IMR-90 (cell line): ENCODE data around the gene DDC. TPM values are rescaled to one million over a fixed set of nuclear protein-coding genes. Genes with fewer than 3 reads are reported as not detected.

Experiments used
- ATAC-seq: fragments of 200-7000 bp; cut with Tn5 transposase; 2 replicates; pipeline ENCODE4 v1.9.1; 2020; ENCODE audit warnings: low read depth, mild to moderate bottlenecking, moderate library complexity
- BruUV-seq: library from RNA; stranded (reverse); fragments of 400-500 nt; replicated peaks from 2 replicates; lab custom pipeline; 2021; lab: Mats Ljungman, UMichigan
- CTCF ChIA-PET: fragments of 300-600 bp; formaldehyde crosslinking; extraction: SDS; loops from one replicate; lab custom pipeline; 2021; ENCODE audit warnings: antibody characterized with exemption; lab: Yijun Ruan, JAX
- POLR2A ChIA-PET: fragments of 300-600 bp; sonication (Branson Sonifier 250); formaldehyde crosslinking; loops from one replicate; lab custom pipeline; 2022; ENCODE audit warnings: antibody characterized with exemption; ENCODE audit not compliant: unreplicated experiment; lab: Charles Lee
- DNase-seq: peaks from one replicate; pipeline ENCODE4 v3.0.0; 2013
- H2AFZ ChIP-seq: replicated peaks from 2 replicates; pipeline ENCODE3; 2013; ENCODE audit warnings: low read length, mild to moderate bottlenecking; ENCODE audit not compliant: poor library complexity
- H2AK5ac ChIP-seq: 2 replicates; pipeline ENCODE4 v1.6.1; 2013; ENCODE audit warnings: low read depth, low read length, inconsistent platforms
- H2AK9ac ChIP-seq: replicated peaks from 2 replicates; pipeline ENCODE3; 2013; ENCODE audit warnings: mild to moderate bottlenecking, low read depth, low read length, moderate library complexity; ENCODE audit not compliant: poor library complexity
- H2BK120ac ChIP-seq: 2 replicates; pipeline ENCODE4 v1.6.1; 2013; ENCODE audit warnings: low read depth, low read length, inconsistent platforms
- H2BK15ac ChIP-seq: 3 replicates; pipeline ENCODE4 v1.6.1; 2013; ENCODE audit warnings: low read depth, low read length, inconsistent platforms
- H2BK20ac ChIP-seq: 2 replicates; pipeline ENCODE4 v1.6.1; 2013; ENCODE audit warnings: low read depth, mild to moderate bottlenecking, inconsistent platforms, low read length, moderate library complexity
- H2BK5ac ChIP-seq: 2 replicates; pipeline ENCODE4 v1.6.1; 2013; ENCODE audit warnings: mild to moderate bottlenecking, low read depth, low read length, inconsistent platforms; ENCODE audit not compliant: poor library complexity, severe bottlenecking
- H3K14ac ChIP-seq: replicated peaks from 2 replicates; pipeline ENCODE4 v1.6.1; 2013; ENCODE audit warnings: low read depth, low read length, inconsistent platforms
- H3K18ac ChIP-seq: 2 replicates; pipeline ENCODE4 v1.6.1; 2013; ENCODE audit warnings: low read depth, low read length, control low read depth
- H3K23ac ChIP-seq: 2 replicates; pipeline ENCODE4 v1.6.1; 2013; ENCODE audit warnings: low read depth, low read length, inconsistent platforms
- H3K27ac ChIP-seq: 2 replicates; pipeline ENCODE4 v1.5.1; 2013; ENCODE audit warnings: mild to moderate bottlenecking, control low read depth, low read length; ENCODE audit not compliant: insufficient read depth
- H3K27me3 ChIP-seq: 2 replicates; pipeline ENCODE4 v1.6.1; 2013; ENCODE audit warnings: low read length; ENCODE audit not compliant: control insufficient read depth, insufficient read depth
- H3K36me3 ChIP-seq: 2 replicates; pipeline ENCODE4 v1.6.1; 2013; ENCODE audit warnings: low read length, mixed read lengths; ENCODE audit not compliant: control insufficient read depth, insufficient read depth
- H3K4ac ChIP-seq: 2 replicates; pipeline ENCODE4 v1.6.1; 2013; ENCODE audit warnings: low read depth, low read length, inconsistent platforms
- H3K4me1 ChIP-seq: 2 replicates; pipeline ENCODE4 v1.6.1; 2013; ENCODE audit warnings: low read length, mixed read lengths; ENCODE audit not compliant: control insufficient read depth, insufficient read depth
- H3K4me2 ChIP-seq: 2 replicates; pipeline ENCODE4 v1.6.1; 2013; ENCODE audit warnings: low read depth, mild to moderate bottlenecking, control low read depth, low read length, moderate library complexity
- H3K4me3 ChIP-seq: 2 replicates; pipeline ENCODE4 v1.5.1; 2013; ENCODE audit warnings: low read depth, mild to moderate bottlenecking, control low read depth, low read length, moderate library complexity; ENCODE audit not compliant: insufficient read depth
- H3K56ac ChIP-seq: 2 replicates; pipeline ENCODE4 v1.6.1; 2013; ENCODE audit warnings: low read length, inconsistent platforms; ENCODE audit not compliant: insufficient read depth; ENCODE audit errors: extremely low read depth
- H3K79me1 ChIP-seq, 2 experiments: 2 replicates each; pipeline ENCODE4 v1.6.1; 2013; ENCODE audit warnings: low read length in 2 of 2, inconsistent platforms in 1 of 2, low read depth in 1 of 2
- H3K9ac ChIP-seq: 2 replicates; pipeline ENCODE4 v1.6.1; 2013; ENCODE audit warnings: low read depth, low read length, control low read depth
- H3K9me1 ChIP-seq: 2 replicates; pipeline ENCODE4 v1.6.1; 2013; ENCODE audit warnings: low read length, inconsistent platforms; ENCODE audit not compliant: insufficient read depth
- H3K9me3 ChIP-seq: 2 replicates; pipeline ENCODE4 v1.6.1; 2013; ENCODE audit warnings: low read length; ENCODE audit not compliant: control insufficient read depth, insufficient read depth
- H4K20me1 ChIP-seq: 2 replicates; pipeline ENCODE4 v1.6.1; 2013; ENCODE audit warnings: low read length, inconsistent platforms; ENCODE audit not compliant: insufficient read depth
- H4K5ac ChIP-seq: 2 replicates; pipeline ENCODE4 v1.6.1; 2013; ENCODE audit warnings: mild to moderate bottlenecking, low read depth, low read length, control low read depth
- H4K8ac ChIP-seq, 2 experiments: 2 replicates each; pipeline ENCODE4 v1.6.1; 2013; ENCODE audit warnings: low read depth in 2 of 2, low read length in 2 of 2, control low read depth in 1 of 2, inconsistent platforms in 1 of 2
- H4K91ac ChIP-seq: 2 replicates; pipeline ENCODE4 v1.6.1; 2013; ENCODE audit warnings: low read depth, low read length, inconsistent platforms; ENCODE audit not compliant: insufficient read depth
- MAFK ChIP-seq: IDR thresholded peaks from 2 replicates; pipeline ENCODE4 v1.6.1; 2012; ENCODE audit warnings: low read depth, low read length, improper control_type of control experiment
- RAD21 ChIP-seq: IDR thresholded peaks from 2 replicates; pipeline ENCODE4 v1.6.1; 2012; ENCODE audit warnings: low read length, improper control_type of control experiment
- RFX5 ChIP-seq: IDR thresholded peaks from 2 replicates; pipeline ENCODE4 v1.8.0; 2012; ENCODE audit warnings: low read depth, mild to moderate bottlenecking, low read length, moderate library complexity
- WGBS, 2 experiments: methylation state at CpG; one replicate each; pipeline versions ENCODE4 v1.1.5 to v1.1.7; 2013; ENCODE audit warnings: missing lambda C conversion rate in 2 of 2; ENCODE audit not compliant: insufficient read length in 1 of 2; ENCODE audit errors: extremely low coverage in 2 of 2; 5-methylcytosine and 5-hydroxymethylcytosine counted together
- dilution Hi-C: fragments of 300-500 bp; cut with HindIII; formaldehyde crosslinking; loops from one replicate; pipeline ENCODE4 v1.14.3; 2018; ENCODE audit warnings: low sequenced_read_pairs; ENCODE audit not compliant: unreplicated experiment
- in situ Hi-C: fragments of 300-500 bp; cut with MboI; formaldehyde crosslinking; loops from 3 replicates; pipeline ENCODE4 v1.14.3; 2019; ENCODE audit warnings: low sequenced_read_pairs, inconsistent platforms, mixed read lengths
- intact Hi-C: fragments of 100-400 bp; cut with micrococcal nuclease; formaldehyde crosslinking; loops from 2 replicates; pipeline ENCODE4 v1.10.0; 2022
- polyA plus RNA-seq, 3 experiments: library from polyadenylated mRNA; depleted of rRNA; stranded (reverse); fragments of >200 nt; gene quantifications; 2 replicates each; pipeline ENCODE4 v1.2.3, GENCODE V29; 2012; ENCODE audit warnings: low replicate concordance in 1 of 3
- total RNA-seq: library from RNA; depleted of rRNA; stranded (reverse); fragments of >200 nt; gene quantifications from 2 replicates; pipeline ENCODE4 v1.2.3, GENCODE V29; 2012
- TF ChIP-seq, protein P1 (sequence below): fragments of 150-350 bp; IDR thresholded peaks from 2 replicates; pipeline ENCODE4 v1.6.1; 2016; ENCODE audit warnings: low read depth, mild to moderate bottlenecking, low read length, moderate library complexity, borderline replicate concordance

DDC gene
- total and polyA plus RNA-seq, 2 of the 4 experiments (the other 2 are of a cell fraction): not detected

DNA sequence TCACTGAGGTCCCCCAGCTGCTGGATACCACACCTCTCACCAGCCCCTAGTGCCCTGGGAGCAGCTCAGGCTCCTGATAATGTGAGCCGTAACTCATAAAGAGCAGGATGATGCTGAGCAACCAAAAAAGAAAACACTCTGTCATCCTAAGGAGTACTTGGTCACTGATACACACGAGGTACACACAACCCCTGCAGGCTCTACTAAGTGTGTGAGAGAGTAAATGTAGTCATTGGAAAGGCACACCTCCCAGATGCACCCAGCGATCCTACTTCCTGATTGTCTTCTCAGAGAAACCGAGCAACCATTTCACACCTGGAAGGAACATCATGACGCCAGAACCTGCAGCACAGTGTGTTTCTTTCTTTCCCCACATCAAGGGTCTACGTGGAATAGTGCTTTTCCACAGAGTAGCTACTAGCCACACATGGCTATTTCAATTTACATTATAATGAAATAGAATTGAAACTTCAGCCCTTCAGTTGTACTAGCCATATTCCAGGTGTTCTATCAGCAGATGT, 149.3 kb downstream of the DDC start:
- Histone ChIP-seq H3K56ac (no peak overlapping the region), H3K14ac (no peak overlapping the region), H2BK5ac (no peak overlapping the region), H3K4me2 (no peak overlapping the region), H2BK120ac (no peak overlapping the region), H2BK15ac (no peak overlapping the region), H3K36me3 (no peaks in the 10 kb centered on the region), H3K9ac (no peak overlapping the region), H4K91ac (no peak overlapping the region), H3K27me3 (peaks cover 3% of the 10 kb centered on the region), H2AFZ (no peak overlapping the region), H3K4me1 (no peaks in the 10 kb centered on the region), H3K79me1 (no peaks in the 10 kb centered on the region), H3K9me1 (no peaks in the 10 kb centered on the region), H3K27ac (no peak overlapping the region), H3K23ac (no peak overlapping the region), H2BK20ac (no peak overlapping the region), H3K9me3 (no peaks in the 10 kb centered on the region), H3K4ac (no peak overlapping the region), H2AK9ac (no peak overlapping the region), H4K8ac (no peak overlapping the region), H4K5ac (no peak overlapping the region), H4K20me1 (no peaks in the 10 kb centered on the region), H3K18ac (no peak overlapping the region), H2AK5ac (no peak overlapping the region), H3K4me3 (no peak overlapping the region)
- DNase-seq: no peak
- CTCF ChIA-PET: no interaction called here
- no TSS peak for BruUV-seq
- TF ChIP-seq MAFK: no peak
- no peak for TF ChIP-seq RFX5
- TF ChIP-seq RAD21: no peak
- TF ChIP-seq, protein P1, sequence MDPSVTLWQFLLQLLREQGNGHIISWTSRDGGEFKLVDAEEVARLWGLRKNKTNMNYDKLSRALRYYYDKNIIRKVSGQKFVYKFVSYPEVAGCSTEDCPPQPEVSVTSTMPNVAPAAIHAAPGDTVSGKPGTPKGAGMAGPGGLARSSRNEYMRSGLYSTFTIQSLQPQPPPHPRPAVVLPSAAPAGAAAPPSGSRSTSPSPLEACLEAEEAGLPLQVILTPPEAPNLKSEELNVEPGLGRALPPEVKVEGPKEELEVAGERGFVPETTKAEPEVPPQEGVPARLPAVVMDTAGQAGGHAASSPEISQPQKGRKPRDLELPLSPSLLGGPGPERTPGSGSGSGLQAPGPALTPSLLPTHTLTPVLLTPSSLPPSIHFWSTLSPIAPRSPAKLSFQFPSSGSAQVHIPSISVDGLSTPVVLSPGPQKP: no peak
- in situ Hi-C loops (no loop called here), intact Hi-C loops (no loop called here), dilution Hi-C loops (no loop called here)
- ATAC-seq: no peak
- POLR2A ChIA-PET: no interaction called here
- WGBS, 2 experiments: no CpG with 5 or more reads among the region's 6 CpGs
